HG03066 (cell line): ENCODE results near the gene RNASE12.
"Not testable (repeated sequence)": the region's sequence is repeated elsewhere in the genome, so short reads cannot be mapped to it uniquely, and the experiment has no call there.

Experiments used
- ATAC-seq: cut with Tn5 transposase; IDR thresholded peaks from one replicate; pipeline ENCODE4 v1.9.1; 2021; ENCODE audit warnings: low read depth; ENCODE audit not compliant: unreplicated experiment

Gene RNASE12

GRCh38 chr14:20614038-20614840, 23.1 kb upstream of the RNASE12 start:
- ATAC-seq = no peak

- ATAC-seq = peak; percentile 68
Measured at GRCh38 chr14:20613094-20614037, 22.2 kb upstream of the RNASE12 start.

- ATAC-seq = no peak
Measured at GRCh38 chr14:20612403-20612802, 21.2 kb upstream of the RNASE12 start.

- no peak for ATAC-seq
Measured at GRCh38 chr14:20611277-20611676, 20.1 kb upstream of the RNASE12 start.

GRCh38 chr14:20610002-20610765, 19.0 kb upstream of the RNASE12 start:
- ATAC-seq = no peak

GRCh38 chr14:20609215-20610001, 18.2 kb upstream of the RNASE12 start:
- ATAC-seq = no peak

GRCh38 chr14:20608383-20609110, 17.4 kb upstream of the RNASE12 start:
- no peak for ATAC-seq

- no peak for ATAC-seq
Measured at GRCh38 chr14:20607617-20608016, 16.4 kb upstream of the RNASE12 start.

- ATAC-seq = no peak
Measured at GRCh38 chr14:20606902-20607242, 15.7 kb upstream of the RNASE12 start.

- no peak for ATAC-seq
Measured at GRCh38 chr14:20606190-20606901, 15.2 kb upstream of the RNASE12 start.

- no peak for ATAC-seq
Measured at GRCh38 chr14:20603813-20604690, 12.9 kb upstream of the RNASE12 start.

GRCh38 chr14:20602583-20602982, 11.4 kb upstream of the RNASE12 start:
- ATAC-seq = no peak

GRCh38 chr14:20601522-20601921, 10.3 kb upstream of the RNASE12 start:
- no peak for ATAC-seq

GRCh38 chr14:20597108-20597507, 5.9 kb upstream of the RNASE12 start:
- no peak for ATAC-seq

GRCh38 chr14:20595726-20596125, 4.5 kb upstream of the RNASE12 start:
- ATAC-seq = not testable (repeated sequence)

- ATAC-seq = no peak
Measured at GRCh38 chr14:20592574-20592973, 1.4 kb upstream of the RNASE12 start.

GRCh38 chr14:20587489-20588154, 3.6 kb downstream of the RNASE12 start, which contains the start of gene RNASE11:
RNASE11 (minus strand) TSS chr14:20588001.
- ATAC-seq = no peak
